GM18907 (cell line): Measurements from ENCODE around the gene TBL3.
"Not testable (repeated sequence)": the region's sequence is repeated elsewhere in the genome, so short reads cannot be mapped to it uniquely, and the experiment has no call there.

ENCODE experiments used
- ATAC-seq: cut with Tn5 transposase; IDR thresholded peaks from one replicate; pipeline ENCODE4 v1.9.1; 2021; ENCODE audit warnings: mild to moderate bottlenecking, moderate library complexity; ENCODE audit not compliant: unreplicated experiment

Gene TBL3

GRCh38 chr16:1998852-1999801 is 27.3 kb downstream of the TBL3 start:
- ATAC-seq, result no peak

DNA sequence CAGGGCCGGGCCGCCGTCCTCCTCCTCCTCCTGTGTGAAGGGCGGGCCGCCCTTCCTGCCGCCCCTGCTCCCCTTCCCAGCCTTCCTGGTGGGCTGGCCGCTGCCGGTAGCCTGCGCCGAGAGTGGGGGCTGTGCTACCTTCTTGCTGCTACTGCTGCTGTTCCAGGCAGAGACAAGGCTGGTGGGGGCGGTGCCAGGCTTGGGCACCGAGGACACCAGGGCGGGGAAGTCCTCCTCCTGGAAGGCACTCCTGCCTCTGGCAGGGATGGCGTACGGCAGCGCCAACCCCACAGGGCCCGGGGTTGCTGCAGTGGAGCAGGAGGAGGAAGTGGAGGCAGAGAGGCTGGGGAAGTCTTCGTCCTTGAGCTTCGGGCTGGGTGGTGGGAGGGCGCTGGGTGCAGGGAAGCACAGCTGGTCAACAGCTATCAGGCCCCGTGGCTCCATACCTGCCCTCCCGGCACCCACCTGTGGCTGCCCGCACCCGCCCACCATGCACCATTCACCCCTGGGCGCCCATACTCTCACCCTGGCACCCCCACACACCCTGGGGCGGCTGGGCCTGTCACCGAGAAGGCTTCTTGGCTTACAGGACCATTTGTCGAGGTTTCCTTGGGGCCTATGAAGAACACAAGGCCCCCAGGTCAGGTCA is 28.1 kb downstream of the TBL3 start:
- no peak for ATAC-seq

GRCh38 chr16:2001035-2001434 is 29.2 kb downstream of the TBL3 start:
- ATAC-seq, result no peak

- no peak for ATAC-seq
Observed at GRCh38 chr16:2001456-2002355, 29.9 kb downstream of the TBL3 start.

DNA sequence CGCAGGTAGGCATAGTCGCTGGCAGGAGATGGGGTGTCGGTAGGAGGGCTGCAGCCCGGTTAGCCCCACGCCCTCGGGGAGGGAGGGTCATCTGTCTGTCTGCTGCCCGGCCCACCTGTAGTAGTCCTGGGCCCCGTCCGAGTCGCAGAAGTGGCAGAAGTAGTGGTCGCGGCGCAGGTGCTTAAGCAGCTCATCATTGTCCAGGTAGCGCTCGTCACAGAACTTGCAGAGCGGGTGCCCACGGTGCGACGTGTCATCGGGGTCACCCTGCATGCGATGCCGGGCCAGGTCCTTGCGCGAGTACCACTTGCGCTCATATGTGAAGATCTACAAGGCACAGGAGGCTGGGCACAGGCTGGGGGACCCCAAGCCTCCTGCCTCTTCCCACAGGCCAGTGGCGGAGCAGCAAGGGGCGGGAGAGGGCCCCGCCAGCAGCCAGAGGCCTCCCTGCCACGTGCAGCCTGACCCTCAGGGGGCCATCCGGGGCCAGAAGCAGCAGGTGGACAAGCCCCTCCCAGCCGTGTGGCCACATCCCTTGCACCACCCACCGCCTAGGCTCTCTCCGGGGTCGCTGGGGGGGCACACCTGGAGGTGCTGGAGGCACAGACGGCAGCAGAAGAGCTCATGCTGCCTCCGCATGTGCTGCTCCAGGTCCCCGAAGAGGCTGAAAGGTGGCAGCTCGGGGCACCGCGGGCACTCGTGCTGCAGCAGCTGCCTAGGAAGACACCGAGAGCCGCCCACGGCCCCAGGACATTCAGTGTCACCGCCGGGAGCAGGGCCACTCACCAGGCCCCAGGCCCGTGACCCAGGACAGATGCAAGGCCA is 30.8 kb downstream of the TBL3 start:
- no peak for ATAC-seq

- no peak for ATAC-seq
Observed at GRCh38 chr16:2003231-2003826, 31.5 kb downstream of the TBL3 start.

DNA sequence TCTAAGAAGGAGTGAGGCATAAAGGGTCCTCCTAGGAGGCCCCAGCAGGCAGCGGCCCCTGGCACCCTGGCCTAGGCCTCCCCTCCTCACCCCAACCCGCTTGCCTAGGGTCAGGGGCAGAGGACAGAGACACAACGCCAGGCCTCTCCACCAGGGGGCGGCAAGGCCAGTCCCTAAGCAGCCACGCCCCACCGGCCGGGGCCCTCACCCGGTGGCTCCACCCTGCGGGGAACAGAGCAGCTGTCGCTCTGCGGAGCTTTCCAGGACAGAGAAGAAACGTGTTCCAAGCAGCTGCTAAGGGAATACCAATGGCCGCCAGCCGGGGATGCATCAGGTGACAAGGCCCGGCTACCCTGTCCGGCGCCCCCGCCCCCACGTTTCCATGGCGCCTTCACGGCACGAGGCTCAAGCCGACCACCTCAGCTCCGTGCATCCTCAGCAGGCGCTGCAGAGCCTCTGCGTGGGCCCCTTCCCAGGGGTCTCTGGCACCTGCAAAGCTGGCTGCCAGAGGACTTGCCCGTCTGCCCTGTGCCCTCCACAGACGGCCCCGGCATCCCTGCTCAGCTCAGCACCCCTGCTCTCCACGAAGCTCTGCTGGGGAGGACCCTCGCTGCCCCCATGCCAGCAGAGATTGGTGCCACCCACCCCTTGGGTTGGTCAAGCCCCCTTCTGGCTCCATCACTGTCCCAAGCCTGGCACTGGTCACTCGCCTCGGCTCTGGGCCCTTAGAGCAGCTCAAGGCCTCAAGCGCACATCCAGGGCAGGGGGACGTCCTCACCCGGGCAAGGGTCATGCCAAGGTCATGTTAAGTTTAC is 32.2 kb downstream of the TBL3 start:
- ATAC-seq, result peak; percentile 59

- ATAC-seq, result no peak
Observed at GRCh38 chr16:2004795-2005517, 33.1 kb downstream of the TBL3 start.

DNA sequence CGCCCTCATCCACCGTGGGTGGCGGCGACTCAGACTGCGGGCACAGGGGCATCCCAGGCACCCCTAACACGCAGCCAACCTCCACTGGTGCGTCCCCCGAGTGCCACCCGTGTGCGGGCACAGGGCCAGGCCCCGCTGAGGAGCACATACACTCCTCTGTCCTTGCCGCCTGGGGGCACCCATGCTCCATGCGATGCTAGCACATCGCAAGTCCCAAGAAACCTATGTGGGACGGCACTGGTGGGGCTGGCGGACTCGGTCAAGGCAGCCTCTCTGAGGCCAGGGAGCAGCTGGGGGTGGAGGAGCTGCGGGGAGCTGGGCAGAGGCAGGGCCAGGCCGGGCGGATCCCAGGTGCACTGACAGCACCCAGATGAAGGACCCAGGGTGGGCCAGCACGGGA is 33.8 kb downstream of the TBL3 start:
- ATAC-seq, result no peak

DNA sequence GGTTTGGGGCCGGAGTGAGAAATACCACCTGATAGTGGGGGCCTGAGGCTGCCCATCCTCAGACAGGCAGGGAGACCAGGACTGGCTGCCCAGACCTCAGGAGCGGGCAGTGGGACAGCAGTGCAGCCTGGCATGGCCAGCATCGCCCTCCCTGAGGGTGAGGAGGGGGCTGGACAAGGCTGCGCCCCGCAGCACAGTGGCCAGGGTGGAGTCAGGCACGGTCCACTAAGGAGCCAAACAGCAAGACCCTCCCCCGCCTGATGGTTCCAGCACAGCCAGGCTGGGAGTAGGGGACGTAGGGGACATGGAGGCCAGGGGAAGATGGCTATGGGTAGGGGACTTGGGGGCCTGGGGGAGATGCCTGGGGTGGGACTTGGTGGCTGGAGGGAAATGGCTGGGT is 34.5 kb downstream of the TBL3 start:
- ATAC-seq, result no peak

- no peak for ATAC-seq
Observed at GRCh38 chr16:2007081-2007836, 35.4 kb downstream of the TBL3 start.

DNA sequence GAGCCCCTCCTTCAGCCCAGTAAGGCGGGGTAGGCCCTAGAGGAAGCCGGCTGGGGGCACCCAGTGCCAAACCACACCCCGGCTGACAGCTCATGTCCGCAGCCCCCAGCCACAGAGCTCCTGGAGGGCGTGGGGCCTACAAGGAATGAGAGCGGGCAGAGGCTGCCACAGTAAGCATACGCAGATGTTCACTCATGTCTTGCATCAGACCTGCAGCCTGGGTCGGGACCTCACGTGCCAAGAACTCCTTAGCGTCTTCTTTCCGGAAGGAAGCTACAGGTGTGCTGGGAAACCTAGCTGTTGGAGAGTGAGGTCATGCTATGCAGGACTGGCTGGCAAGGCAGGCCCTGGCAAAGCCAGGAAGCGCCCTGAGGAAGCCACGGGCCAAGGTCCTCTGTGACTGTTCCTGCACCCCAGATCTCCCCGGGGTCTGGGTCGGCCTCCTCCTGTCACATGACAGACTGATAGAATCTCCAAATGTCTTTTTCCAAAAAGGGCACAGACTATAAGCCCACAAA is 36.2 kb downstream of the TBL3 start:
- no peak for ATAC-seq

- peak; percentile 4 for ATAC-seq
Observed at GRCh38 chr16:2008631-2009163, 36.8 kb downstream of the TBL3 start.

- ATAC-seq, result peak; percentile 34
Observed at GRCh38 chr16:2009164-2009711, 37.4 kb downstream of the TBL3 start.

DNA sequence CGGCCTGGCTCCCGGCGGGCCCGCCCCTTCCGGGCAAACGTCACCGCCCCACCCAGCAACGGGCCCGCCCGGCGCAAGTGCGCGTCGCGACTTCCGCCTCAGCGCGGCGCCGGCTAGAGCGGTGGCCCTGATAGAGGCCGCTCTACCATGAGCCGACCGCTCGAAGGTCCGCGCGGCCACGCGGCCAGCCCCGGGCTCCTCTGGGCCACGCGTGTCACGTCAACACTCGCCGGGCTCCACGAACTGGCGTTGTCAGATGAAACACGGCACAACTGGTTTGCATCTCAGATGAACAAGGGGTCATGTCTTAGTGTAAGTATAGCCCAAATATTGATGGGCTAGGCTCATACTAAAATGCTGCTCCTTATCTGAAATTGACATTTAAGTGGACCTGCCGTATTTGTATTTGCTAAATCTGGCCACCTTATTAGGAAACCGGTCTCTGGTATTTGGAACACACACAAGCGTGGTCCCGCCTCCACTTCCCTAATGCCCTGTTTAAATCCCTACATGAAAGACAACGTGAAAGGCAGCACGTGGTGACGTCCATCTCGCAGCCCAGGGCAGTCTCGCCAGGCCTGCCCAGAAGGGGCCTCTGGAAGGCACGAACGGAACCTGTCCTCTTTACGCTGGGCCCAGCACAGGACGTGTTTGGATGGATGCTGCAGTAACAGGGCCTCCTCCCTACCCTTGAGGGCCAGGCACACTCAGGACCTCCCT is 38.1 kb downstream of the TBL3 start, which contains the start of gene ZNF598:
Gene ZNF598 (minus strand): TSS at position 31 of the 720 bp plus-strand sequence.
- ATAC-seq, result peak; percentile 67

- not testable (repeated sequence) for ATAC-seq
Observed at GRCh38 chr16:2011726-2012125, 39.9 kb downstream of the TBL3 start.
